Astrocyte of the hippocampus (primary cell): Measurements from ENCODE around the gene PACRG.

Experiments used
- DNase-seq: peaks from one replicate; pipeline ENCODE4 v3.0.0; 2011; ENCODE audit warnings: low read depth, low spot score

The PACRG gene

DNA sequence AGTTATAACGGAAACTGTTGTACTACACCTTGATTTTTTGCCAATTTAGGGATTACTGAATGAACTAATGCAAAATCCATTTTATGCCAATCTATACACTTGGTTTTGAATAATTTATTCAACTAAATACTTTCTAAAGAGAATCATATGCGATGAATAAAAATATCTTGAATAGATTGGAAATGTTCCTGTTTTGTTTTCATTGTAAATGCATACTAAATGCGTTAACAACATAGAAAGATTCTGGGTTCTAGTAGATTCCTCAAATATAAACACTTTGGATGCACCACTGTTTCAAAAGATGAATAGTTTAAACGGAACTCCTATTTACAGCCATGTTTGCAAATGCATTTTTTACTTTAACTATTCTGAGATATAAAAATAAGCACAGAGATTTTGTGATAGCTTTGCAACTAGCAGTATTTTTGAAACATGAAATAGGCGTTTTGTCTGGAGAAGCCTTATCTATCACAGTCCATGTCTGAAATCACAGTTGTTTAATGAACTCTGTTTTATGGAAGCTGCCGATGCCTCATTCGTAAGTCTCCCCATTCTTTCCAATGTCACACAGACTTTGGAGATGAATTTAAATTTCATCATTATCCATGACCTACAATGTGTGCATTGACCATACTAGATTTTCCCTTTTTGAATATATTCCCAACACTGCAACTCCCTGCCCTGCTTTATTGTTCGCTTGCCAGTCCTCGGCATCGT, 409.1 kb downstream of the PACRG start:
- no peak for DNase-seq

- peak; percentile 17 for DNase-seq
Observed at GRCh38 chr6:163137398-163137881, 409.7 kb downstream of the PACRG start.

DNA sequence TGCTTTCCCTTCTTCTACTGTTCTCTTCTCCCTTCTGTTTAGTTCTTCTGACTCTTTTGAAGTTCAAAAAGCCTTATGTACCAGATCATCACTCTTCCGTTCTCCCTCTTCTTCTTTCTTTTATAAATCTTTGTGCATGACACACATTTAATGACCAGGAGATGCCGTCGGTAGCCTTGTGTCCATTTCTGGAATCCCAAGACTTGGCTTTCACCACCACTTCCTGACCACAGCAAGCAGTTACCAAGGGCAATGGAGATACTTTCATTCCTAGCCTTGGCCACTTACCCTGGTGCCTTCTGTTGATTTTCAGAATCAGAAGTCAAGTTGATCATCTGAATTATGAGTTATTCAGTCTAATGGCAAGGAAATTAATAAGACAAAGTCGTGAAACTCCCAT, 418.3 kb downstream of the PACRG start:
- peak; percentile 62 for DNase-seq

GRCh38 chr6:163147994-163148393, 420.2 kb downstream of the PACRG start:
- no peak for DNase-seq

DNA sequence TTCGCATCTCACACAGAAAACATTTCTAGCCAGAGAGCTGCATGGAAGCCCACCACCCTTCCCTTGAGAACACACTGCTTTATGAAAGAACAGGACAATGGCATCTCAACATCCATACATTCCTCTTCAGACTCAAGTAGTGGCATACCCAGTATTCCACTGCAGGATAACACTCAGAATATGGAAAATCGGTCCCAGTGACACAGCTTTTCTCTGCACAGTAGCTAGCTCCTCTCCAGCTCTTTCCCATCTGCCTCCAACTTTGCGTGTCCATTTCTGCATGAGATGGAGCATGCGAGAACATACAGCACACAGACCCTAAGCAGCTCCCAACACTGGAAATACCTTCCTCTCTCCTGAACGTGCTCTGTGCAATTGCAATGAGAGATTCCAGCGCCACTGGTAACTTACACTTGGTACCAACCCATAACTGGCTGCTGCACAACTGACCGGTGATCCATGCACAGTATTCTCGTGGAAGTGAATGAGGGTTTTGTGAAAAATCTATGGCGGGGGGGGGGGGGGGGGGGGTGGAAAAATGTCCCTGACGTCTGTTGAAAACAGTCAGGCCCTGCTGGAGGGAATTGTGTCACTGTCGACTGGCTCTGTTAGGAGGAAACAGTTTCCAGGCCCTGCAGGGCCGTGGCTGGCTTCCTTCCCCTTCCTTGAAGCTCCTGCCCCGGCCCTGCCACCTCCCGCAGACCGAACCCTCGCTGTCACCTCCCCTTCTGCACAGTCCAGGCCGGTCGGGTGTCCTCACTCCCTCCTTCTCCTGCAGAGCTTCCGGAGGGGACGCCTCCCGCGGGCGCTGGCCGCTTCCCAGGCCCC, 420.9 kb downstream of the PACRG start:
- DNase-seq = no peak

DNA sequence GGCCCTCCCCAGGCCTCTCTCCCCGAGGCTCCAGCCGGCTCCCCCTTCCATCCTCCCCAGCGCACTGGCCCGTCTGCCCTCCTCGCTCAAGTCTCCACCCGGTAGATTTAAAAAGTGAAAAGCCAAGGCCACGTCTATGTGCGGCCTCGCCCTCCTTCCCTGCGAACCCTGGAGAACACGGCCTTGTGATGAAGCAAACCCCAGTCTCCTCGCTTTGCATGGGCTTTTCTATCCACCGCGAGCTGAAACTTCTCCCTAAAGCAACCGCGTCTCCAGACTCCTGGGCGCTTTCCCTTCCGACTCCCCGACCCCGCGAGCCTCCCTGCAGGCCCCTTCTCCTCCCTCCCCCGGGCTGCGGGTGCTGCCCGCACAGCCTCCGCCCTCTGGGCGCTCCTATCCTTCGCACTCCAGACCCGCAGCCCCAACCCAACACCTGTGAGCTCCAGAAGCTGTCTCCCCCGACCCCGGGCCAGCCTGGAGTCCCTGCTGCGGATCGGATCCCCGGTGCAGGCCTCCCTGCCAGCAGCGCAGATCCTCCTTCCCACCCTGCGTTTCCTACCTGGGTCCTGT, 421.6 kb downstream of the PACRG start:
- DNase-seq = no peak

GRCh38 chr6:163151212-163151611, 423.4 kb downstream of the PACRG start:
- DNase-seq = peak; percentile 80

DNA sequence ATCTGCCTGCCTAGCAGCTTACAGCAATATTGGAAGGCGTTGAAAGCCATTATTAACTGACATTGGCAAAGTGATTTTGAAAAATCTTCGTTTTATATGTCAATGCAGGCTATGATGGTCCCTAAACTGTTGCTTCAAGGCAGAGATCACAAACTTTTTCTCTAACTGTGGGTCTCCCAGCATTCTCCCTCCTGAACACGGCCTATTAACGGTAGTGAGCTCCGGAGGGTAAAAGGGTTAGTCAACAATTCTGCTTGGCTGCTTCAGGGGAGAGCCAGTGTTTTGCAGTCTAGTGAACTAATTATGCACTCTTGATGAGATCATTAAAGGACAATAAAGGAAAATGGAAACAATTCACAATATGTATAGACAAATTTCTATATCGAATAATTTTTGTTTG, 424.9 kb downstream of the PACRG start:
- DNase-seq = no peak

DNA sequence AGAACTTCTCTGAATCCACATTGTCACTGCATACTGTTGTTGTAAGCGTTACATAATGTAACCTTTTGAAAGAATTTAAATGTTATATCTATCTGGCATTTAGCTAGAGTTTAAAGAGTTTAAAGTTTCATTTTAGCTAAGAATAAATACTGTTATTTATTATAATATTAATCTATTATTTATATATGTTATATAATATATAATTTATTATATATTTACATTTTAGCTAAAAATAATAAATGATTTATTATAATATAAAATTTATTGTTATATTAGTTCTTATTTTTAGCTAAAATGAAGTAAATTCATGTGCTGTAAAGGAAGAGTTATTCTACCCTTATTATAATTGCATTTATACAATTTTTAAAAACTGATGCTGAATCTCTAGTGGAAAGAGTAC, 431.3 kb downstream of the PACRG start:
- no peak for DNase-seq

- no peak for DNase-seq
Observed at GRCh38 chr6:163159689-163160088, 431.9 kb downstream of the PACRG start.

GRCh38 chr6:163162007-163162873, 434.5 kb downstream of the PACRG start:
- no peak for DNase-seq

GRCh38 chr6:163162874-163163213, 435.1 kb downstream of the PACRG start:
- DNase-seq = no peak

DNA sequence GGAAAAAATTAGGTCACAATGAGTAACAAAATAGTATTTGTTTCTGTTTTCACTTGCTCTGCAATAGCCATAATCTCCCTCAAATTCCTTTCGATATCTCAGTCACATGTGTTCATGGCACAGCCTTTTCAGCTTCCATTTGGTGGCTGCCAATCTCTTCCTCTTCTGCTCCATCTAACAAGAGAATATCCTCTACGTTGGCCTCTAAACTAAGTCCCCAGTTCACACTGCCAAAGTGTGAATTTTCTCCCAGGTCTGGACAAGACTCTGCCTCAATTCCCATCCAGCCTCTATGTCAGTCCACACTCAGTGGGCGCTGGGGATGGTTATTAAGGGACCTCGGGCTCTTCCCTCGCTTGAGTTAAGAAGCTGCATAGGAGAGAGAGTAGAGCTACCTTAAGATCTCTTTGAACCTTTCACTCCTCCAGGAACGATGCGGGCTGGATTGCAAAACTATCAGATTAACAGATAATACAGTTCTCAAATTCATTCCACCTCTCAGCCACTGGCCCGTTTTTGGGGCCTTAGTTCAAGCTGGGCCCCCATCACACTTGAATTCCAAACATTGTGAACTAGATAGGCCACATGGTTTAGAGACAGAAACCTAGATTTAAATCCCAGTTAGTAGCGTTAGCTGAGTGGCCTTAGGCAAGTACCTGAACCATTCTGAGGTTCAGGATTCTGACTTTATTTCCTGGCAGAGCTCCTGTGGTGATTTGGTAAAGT, 436.6 kb downstream of the PACRG start:
- DNase-seq = no peak

GRCh38 chr6:163165155-163165910, 437.6 kb downstream of the PACRG start:
- DNase-seq = no peak

DNA sequence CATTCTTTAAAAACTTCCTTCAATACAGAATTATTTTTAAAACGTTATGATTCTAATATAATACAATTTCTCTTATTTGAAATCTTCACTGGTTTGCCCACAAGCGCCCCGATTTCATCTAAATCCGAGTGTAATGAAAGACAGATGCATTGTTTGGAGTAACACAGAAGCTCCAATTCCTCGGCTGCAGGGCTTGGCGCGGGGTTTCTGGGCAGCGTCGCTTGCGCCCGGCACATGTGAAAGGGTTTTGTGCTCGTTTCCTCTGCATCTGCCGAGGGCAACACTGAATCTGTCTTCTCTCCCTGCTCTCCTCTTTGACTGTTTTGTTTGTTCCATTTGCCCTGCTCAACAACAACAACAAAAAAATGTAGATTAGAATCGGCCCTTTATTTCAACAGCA, 438.1 kb downstream of the PACRG start:
- peak; percentile 9 for DNase-seq

GRCh38 chr6:163166507-163166906, 438.7 kb downstream of the PACRG start:
- no peak for DNase-seq

GRCh38 chr6:163169521-163169920, 441.7 kb downstream of the PACRG start:
- DNase-seq = no peak

DNA sequence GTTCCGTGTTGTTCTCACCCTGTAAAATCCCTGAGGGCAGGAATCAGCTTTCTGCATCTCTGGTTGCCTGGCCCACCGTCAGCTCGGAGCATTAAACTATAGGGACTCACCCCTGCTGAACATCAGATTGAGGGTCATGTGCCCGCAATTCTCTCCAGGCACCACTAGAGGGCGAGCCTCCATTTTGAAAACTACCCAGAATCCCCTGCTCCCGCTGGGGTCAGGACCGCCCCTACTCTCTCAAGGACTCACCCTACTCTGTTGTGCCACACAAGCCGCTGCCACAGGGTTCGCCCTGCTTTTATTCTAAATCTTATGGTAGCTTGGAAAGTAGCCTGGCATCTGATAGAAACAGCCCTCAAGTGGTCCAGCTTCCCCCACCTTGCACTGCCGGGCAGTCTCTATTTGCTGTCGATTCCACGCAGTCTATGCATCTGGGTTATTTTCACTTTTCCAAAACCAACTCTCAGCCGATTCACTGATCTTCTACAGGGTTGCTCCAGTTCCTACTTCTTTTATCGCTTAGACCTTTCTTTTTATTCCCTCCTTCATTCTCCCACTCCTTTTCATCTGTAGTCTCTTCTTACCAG, 442.6 kb downstream of the PACRG start:
- DNase-seq = no peak

DNA sequence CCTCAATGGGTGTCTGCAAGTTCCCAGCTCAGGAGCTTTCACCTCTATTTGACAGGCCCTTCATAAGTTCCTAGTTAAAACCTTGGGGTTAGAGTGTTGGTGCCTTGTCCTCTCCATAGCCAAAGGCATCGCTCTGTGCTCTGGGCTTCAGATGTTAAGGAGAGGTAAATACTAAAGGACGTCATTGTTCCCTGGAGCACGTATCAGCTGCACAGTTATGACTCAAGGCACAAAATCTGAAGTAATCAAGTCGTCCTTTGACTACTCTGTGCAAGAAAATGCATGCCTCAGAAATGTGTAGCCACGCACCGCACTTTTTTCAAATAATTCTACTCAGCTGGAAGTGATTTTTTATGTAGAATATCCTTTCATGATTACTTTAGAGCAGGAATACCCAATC, 446.0 kb downstream of the PACRG start:
- DNase-seq = peak; percentile 13

DNA sequence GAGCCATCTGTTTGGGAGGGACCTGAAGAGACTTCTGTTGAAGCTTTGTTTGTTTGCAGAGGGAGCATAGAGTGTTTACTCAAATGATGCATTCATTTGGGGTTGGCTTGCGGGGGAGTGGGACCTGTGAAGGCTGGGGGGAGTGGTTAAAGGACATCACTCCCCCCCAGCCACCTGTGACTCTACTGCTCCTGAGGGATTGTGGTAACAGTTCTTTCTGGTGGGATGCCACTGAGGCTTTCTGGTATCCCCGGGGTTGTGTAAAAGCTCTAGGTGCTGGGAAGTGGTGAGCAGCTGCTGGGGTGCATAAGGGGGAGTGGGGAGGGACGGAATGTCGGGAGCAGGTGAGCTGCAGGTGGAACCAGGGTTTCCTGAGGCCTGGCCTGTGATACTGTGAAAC, 447.5 kb downstream of the PACRG start:
- DNase-seq = no peak
